Stimulated activated CD8-positive, alpha-beta memory T cell treated with anti-CD3 and anti-CD28 coated beads, Interleukin-7, amount 100 ng/mL, for 48 hours (primary cell): ENCODE measurements around the gene TP53I11.

ENCODE experiments used
- DNase-seq, 2 donors: peaks; one replicate each; pipeline ENCODE4 v3.0.0-alpha.2; 2020; ENCODE audit warnings: low read depth in 1 of 2; ENCODE audit errors: extremely low read depth in 1 of 2

TP53I11 gene

GRCh38 chr11:44893308-44893822 is 57.3 kb downstream of the TP53I11 start:
- DNase-seq: no peak

GRCh38 chr11:44892843-44893242 is 57.8 kb downstream of the TP53I11 start:
- DNase-seq: no peak

GRCh38 chr11:44889266-44889665 is 61.4 kb downstream of the TP53I11 start:
- DNase-seq: no peak

DNA sequence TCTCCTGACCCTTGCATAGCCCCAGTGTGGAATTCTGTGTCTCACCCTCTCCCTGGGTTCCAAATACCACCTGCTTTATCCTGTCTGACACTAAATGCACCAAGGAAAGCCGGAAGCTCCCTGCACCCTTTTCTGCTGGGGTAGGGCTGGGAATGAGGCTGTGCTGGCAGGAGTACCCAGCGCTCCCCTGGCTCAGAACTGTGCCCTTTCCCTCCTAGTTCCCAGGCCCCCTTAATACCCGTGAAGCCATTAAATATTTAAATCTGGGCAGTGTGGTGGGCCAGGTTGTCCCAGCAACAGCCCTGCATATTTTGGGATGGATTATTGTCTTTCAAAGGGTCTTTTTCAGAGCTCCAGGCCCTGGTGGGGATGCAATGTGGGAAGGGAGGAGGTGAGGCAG is 63.0 kb downstream of the TP53I11 start:
- DNase-seq: no peak

- no peak for DNase-seq
Measured at GRCh38 chr11:44886790-44887140, 63.9 kb downstream of the TP53I11 start.

- DNase-seq: no peak
Measured at GRCh38 chr11:44885919-44886789, 64.5 kb downstream of the TP53I11 start.

GRCh38 chr11:44885065-44885810 is 65.4 kb downstream of the TP53I11 start:
- no peak for DNase-seq

GRCh38 chr11:44884056-44884455 is 66.6 kb downstream of the TP53I11 start:
- DNase-seq: no peak

DNA sequence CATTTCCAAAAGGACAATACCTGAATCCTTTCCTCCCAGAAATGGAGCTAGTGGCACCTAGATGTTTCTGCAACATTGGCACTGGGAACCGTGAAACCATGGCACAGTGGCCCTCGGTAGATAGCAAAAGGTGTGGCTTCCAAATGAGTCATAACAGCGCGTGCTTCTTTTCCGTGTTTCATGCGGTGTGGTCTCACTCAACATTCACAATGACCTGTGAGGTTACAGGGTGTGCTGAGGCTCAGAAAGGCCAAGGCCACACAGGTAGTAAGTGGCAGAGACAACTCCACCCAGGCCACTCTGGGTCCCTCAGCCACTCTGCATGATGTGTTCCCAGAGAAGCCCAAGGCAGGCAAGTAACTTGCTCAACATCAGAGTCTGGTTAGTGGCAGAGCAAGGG is 67.4 kb downstream of the TP53I11 start:
- no peak for DNase-seq
